HG03025 (cell line): ENCODE measurements around the gene PNLIPRP3.

ENCODE experiments used
- ATAC-seq: cut with Tn5 transposase; IDR thresholded peaks from one replicate; pipeline ENCODE4 v1.9.1; 2021; ENCODE audit warnings: mild to moderate bottlenecking, moderate library complexity; ENCODE audit not compliant: unreplicated experiment, low FRiP score

The PNLIPRP3 gene

DNA sequence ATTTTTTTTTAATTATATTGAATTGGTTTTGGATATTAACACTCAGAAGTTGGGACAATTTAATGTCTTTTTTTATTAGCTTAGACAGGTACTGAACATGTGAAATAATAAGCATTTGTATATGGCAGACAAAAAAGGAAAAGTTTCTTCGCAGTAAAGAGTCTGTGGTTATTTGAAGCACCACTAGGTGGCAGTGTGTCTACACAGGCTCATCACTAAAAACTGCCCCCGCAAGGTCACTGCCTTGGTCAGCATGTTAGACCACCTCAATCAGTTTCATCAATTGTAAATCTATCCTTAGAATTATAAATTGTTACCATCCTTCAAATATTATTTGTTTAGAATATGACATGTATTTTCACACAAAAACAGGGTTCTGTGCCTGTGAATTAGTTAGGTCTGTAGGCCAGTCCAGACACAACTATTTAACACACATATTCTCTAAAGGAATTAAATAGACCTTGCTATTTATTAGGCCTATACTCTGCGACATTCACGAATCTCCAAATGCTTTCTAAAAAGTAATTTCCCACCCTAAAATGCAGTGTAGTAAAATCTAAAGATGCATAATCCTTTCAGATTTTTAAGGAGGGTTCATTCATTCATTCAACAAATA is 17.0 kb downstream of the PNLIPRP3 start:
- ATAC-seq, result no peak

DNA sequence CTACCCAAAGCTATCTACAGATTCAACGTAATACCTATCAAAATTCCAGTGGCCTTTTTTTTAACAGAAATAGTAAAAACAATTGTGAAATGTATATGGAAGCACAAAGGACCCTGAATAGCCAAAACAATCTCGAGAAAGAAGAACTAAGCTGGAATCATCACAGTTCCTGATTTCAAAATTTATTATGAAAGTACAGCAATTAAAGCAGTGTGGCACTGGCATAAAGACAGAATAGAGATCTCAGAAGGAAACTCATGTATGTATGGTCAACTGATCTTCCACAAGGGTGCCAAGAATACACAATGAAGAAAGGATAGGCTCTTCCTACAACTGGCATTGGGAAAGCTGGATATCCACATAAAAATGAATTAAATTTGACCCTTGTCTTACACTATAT is 23.2 kb downstream of the PNLIPRP3 start:
- no peak for ATAC-seq

DNA sequence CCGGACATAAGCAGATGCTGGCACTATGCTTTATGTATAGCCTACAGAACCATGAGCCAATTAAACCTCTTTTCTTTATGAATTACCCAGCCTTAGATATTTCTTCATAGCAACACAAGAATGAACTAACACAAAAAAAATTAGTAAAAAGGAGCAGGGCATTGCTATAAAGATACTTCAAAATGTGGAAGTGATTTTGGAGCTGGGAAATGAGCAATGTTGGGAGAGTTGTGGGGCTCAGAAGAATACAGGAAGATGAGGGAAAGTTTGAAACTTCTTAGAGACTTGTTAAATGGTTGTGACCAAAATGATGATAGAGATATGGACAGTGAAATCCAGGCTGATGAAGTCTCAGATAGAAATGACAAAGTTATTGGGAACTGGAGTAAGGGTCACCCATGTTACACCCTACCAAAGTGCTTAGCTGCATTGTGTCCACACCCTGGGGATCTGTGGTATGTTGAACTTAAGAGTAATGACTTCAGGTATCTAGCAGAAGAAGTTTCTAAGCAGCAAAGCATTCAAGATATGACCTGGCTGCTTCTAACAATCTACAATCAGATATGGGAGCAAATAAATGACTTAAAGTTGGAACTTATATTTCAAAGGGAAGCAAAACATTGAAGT is 24.2 kb downstream of the PNLIPRP3 start:
- no peak for ATAC-seq

DNA sequence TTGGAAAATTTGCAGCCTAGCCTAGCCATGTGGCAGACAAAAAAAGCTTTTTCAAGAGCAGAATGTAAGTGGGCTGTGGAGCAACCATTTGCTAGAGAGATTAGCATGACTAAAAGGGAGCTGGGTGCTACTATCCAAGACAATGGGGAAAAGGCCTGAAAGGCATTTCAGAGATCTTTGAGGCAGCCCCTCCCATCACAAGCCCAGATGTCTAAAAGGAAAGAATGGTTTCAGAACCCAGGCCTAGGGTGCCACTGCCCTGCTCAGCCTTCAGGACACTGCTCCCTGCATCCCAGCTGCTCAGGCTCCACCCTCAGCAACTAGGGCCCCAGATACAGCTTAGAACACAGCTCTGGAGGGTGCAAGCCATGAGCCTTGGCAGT is 24.7 kb downstream of the PNLIPRP3 start:
- no peak for ATAC-seq

DNA sequence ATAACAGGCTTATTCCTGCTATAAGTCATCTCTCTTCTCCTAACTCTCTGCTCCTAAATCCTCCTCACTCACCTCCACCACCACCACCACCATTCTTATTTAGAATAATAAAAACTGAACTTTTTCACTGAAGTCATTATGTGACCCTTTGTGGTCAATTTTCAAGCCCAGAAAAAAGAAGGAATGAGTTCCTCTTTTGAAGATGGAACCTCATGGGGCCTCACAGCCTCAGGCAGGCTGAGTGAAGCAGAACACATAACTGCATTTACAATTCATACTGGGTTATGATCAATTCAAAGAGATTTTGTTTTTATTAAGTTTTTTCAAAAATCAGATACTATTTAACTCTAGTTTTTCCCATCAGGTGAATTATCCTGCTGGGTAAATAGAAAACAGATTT is 29.8 kb downstream of the PNLIPRP3 start:
- no peak for ATAC-seq

DNA sequence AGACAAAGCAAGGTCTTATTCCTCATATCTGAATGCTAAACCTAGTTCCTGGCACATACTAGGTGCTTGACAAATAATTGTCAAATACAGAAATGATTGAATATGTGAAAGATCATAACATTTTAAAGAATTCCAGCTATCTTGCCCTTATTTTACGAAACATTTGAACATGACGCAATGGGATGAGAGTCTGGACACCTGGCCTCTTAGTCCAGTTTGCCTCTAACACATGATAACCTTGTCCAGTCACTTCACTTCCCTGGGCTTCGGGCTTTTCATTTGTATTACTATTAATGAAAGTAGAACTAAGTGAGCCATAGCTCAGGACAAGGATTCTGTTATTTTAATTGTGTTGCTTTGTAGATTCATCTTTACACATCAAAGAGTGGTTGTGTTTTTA is 32.6 kb downstream of the PNLIPRP3 start:
- ATAC-seq, result no peak

DNA sequence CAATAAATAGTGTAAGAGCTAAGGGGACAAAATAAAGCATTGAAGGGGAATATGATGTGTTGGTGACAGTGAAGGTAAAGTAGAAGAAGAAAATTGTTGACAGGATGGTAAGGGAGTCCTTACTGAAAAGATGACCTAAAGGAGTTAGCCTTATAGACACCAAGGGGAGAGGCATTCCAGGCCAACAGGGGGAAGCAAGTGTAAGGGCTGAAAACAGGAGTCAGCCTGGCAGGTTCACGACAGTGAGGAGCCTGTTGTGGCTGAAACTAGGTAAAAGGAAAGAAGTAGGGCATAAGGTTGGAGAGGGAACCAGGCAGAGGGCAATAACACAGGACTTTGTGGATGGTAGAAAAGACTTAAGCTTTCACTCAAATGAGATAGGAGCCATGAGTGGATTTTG is 34.0 kb downstream of the PNLIPRP3 start:
- no peak for ATAC-seq

DNA sequence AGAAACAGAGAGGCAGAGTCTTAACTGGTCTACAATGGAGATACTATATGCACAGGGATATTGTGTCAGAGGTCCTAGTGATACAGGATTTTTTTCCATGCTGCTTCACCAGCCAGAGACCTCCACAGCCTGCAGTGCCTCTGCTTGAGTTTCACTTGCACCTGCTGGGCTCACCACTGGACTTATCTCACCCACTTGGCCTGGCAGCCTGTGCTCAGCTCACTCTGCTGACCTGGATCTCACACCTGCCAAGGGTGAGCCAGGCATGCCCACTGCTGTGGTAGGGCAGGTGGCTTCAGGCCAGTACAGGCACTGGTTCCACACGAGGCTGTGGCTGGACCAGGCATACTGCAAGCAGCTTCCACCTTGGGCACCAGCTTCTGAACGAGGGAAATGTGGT is 36.6 kb downstream of the PNLIPRP3 start:
- no peak for ATAC-seq

DNA sequence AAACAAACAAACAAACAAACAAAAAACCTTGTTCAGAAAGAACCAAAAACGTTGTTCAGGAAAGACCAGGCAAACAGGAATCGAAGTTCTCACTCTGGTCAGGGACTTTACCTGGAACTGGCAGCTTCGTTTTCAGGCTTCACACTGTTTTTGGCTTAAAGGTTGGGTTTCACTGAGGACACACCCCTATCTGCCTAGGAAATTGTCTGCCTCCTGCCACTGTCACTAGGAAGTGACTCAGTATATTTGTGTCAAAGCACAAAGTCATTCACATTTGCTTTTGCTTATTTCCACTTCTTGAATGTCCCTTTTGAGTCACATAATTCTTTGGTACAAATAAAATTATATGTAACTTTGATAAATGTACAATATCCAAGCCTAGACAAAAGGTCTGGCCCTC is 37.9 kb downstream of the PNLIPRP3 start:
- ATAC-seq, result no peak

DNA sequence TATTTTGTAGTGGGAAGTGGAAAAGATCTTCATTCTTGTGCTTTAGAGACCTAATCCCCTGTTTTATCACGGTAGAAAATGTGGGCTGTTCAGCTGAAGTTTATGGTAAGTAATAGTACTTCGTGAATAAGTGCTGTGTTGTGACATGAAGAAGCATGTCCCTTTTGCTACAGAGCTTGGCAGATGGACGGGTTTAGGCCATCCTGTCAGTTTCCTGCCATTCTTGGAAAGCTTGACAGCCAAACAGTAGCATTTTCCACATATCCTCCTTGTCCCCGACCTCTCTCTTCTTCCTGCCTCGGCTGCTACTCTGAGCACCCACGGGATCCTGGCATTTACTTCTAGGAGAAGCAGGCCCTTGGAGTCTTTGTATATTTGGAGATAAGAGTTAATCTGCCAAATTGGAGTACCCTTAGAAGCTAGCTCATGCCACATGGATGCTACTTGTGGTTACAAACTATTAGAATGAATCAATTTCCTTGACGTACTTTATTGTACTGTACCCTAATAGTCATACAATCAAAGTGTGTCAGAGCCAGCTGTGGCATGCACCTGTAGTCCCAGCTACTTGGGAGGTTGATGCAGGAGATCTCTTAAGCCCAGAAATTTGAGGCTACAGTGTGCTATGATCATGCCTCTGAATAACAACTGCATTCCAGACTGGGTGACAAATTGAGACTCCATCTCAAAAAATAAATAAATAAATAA is 39.2 kb downstream of the PNLIPRP3 start:
- ATAC-seq, result no peak

DNA sequence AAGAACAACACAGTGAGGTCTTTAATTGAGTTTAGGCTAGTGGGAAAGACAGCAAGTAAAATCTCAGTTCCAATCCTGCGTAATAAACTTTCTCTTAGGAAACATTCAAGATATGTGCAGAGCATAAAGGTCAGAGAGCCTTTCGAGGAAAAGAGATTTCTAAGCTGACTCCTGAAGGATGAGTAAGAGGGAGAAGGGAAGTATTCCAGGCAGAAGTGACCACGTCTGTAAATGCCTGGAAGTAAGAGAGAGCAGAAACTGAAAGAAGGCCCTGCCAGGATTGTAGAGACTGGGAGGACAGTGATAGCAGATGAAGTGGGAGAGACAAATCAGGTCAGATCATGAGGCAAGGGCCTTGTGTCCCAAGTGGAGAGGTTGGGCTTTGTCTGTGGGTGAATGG is 41.8 kb downstream of the PNLIPRP3 start:
- ATAC-seq, result no peak

DNA sequence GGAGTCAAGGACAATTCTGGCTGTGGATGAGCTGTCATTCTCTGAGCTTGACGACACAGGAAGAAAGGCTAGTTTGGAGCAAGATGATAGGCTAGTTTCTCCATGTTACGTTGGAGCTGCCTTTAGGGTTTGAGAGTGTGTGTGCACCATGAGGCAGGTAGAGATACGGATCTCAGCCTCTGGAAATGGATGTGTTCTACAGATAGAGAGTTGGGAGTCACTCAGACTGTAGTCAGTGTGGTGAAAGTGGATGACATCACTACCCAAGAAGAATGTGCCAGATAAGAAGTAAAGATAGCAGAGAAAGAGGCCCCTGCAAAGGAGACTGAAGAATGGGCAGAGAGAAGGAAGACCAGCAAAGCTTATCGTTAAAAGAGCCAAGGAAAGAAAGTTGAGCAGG is 42.4 kb downstream of the PNLIPRP3 start:
- no peak for ATAC-seq

DNA sequence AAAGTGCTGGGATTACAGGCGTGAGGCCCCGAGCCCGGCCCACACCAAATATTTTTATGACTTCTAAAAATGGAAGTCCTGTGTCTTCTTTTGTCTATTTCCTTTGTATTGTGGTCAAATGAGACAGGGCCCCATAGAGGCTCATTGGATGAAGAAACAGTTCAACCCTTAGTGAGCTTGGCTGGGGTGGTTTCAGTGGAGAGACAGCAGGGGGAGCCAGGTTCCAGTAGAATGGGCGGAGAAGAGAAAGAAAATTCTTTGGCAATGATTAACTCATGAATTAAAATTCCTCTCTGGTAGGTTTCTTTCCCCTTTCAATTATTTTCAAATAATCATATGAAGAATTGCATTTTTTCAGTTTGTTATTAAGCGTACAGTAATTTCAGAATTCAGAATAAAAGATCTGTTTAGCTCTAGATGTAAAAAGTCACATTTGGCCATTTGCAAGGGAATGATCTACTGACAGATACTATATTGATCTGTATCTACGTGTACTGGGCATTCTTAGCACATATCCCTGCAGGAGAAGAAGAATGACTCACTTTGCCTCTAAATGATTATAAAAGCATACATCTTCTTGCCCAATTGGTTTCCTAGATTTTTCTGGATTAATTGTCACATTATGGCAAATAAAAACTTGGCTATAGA is 43.2 kb downstream of the PNLIPRP3 start:
- no peak for ATAC-seq

DNA sequence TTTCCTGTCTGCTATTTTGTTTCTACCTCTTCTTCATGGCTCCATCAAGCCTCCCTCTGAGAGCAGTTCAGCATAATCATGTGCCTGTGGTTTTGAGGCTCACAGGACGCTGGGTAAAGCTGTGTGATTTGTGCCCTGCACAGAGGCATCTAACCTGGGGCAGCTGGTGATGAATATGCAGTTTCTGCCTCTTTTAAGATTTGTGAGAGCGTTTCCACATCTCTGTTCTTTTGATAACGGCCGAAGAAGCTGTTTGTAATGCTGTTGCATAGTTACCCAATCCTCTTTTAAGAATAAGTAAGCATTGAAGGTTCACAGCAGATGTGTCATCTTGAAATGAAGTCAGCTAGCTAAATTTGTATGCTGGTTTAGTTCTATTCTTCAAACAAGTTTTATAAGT is 45.2 kb downstream of the PNLIPRP3 start:
- ATAC-seq, result no peak

DNA sequence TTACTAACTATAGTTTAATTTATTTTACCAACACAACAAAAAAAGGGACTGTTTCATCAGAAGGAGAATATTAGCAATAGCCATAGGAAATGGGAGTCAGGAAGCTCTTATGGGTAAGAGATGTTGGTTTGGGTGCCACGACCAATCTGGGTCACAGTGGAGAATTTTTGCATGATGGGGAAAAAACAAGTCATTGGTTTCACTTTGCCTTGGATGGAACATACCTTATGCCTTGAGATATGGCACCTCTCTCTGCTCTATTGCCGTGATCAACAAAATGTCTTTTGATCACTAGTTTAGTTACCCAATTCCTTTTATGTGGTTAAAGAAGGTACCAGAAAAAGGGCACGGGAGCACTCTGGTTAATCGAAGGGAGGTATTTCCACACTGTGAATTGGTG is 48.2 kb downstream of the PNLIPRP3 start:
- ATAC-seq, result no peak

DNA sequence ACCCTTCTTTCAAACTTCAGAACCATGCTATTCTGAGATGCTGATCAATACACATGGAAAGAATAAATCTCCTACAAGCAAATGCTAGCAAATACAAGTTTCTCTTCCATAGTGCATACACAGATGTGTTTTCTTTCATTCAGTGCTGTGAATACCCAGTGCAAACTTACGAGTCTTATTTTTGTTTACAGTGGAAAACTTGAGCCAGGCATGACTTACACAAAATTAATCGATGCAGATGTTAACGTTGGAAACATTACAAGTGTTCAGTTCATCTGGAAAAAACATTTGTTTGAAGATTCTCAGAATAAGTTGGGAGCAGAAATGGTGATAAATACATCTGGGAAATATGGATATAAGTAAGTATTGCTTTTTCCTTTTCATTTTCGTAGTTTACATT is 48.8 kb downstream of the PNLIPRP3 start:
- ATAC-seq, result no peak

DNA sequence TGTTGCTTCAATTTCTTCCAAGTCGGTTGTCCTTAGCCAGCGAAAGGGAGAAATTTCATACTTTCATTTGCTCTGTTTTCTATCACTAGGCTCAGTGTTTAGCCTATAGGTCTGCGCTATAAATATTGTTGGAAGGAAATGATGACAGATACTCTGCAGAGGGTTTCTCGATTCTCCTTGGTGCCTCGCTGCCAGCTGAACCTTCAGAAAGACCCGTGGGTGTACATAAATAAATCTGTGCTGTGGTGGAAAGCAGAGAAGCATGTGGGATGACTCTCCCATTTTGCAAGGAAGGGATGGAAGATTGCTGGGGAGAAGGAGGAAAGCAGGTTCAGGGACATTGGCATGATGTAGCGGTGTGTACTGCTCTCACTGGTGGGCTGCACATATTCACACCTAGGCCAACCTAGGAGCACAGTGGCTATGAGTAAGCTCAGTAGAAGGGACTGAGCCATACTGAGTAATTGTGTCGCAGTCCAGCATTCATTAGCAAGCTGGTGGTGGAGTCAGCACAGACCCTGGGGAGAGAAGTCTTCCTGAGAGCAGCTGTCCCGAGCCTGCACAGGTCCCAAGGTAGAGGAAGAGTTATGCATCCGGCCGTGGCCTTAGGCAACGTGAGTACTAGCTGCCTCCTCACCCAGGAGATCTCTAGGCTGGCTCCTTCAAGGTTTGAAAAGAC is 50.5 kb downstream of the PNLIPRP3 start:
- ATAC-seq, result no peak

DNA sequence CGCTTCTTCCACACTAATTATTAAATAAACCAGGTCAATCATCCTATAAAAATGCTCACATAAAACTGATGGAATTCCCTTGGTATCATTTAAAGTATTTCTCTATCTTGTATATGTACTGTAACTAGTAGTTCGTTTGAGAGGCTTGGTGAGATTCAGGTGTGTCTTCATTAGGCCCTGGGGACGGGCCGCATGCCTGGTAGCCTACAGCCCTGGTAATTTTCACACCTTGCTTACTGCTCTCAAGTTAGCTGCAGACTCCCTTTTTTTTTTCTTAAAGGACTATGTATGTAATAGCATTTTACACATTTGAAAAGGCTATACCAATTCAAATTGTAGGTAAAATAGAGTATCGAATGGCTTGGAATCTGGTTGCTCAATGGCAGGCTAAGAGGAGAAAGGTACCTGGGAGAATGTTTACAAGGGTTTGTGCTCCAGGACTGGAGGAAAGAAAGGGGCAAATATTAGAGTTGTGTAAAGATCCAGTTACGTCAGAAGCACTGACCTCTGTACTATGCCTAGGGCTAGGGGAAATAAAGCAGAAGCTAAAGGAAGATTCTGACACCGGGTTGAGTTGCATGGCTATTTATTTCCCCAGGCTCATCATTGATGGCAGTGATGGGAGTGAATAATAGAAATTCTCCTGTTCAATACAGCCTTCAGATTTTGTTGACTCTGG is 59.3 kb downstream of the PNLIPRP3 start:
- no peak for ATAC-seq

DNA sequence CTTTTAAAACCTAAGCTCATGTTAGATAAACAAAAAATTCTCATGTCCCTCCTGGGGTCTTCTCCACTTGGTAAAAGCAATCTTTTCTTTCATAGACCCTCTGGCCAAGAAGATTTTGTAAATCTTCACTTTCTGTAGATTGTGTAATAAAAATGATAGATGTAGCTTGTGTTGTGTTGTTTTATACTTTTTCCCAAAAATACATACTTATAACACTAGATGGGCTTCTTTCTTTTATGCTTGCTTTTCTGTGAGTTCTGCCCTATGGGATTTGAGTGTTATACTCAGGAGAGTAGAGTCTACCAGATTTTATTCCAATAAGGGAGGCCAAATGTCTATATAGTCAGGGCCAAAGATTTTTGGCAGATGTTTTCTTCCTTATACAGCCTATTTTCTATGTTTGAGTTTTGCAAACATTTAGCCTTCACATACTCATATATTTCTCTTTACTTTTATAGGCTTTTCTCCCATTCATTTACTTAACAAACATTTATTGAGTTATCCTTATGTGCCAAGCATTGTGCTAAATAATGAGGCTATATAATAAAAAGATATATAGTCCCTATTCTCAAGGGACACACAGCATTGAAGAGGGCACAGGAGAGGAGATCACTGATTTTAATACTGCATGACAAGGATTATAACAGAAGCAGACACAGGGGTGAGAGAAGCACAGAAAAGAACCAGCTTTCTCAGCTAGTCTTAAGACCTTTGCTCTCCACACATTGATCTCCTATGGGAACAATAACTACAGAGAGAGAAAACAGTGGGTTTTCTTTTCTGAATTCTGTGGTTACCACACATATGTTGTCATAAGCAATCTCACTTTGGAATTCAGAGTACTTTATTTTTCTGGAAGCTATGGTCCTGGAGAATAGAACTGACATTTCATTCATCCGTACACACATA is 60.1 kb downstream of the PNLIPRP3 start:
- no peak for ATAC-seq

DNA sequence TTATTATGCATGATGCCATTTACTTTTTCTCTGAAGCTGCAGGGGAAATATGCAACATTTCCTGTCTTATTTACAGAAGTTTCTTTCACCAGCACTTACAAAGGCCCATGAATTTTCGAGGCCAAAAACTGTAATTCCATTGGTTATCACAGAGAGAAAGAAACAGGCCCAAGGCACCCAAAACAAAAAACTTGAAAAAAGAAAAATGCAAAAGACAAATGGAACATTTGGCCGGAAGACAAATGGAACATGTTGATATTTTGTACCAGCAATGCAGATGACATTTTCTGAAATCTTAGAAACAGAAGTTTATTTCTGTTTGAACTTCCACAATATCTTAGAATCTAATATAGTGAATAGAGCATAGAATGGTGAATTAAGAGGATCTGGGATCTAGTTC is 61.8 kb downstream of the PNLIPRP3 start:
- no peak for ATAC-seq
